Stomach smooth muscle (tissue), 2 donors: ENCODE measurements around the gene KCND2.

Experiments
- H3K27ac ChIP-seq: one replicate; pipeline ENCODE4 v1.7.0; 2013; ENCODE audit warnings: mild to moderate bottlenecking, low read length, inconsistent platforms
- H3K27me3 ChIP-seq, 2 donors: one replicate each; pipeline ENCODE4 v1.7.0; 2013; ENCODE audit warnings: low read length in 2 of 2; ENCODE audit not compliant: insufficient read depth in 2 of 2, control insufficient read depth in 1 of 2
- H3K36me3 ChIP-seq, 2 donors: one replicate each; pipeline ENCODE4 v1.7.0; 2013; ENCODE audit warnings: low read length in 2 of 2; ENCODE audit not compliant: control insufficient read depth in 2 of 2, insufficient read depth in 2 of 2
- H3K4me1 ChIP-seq: one replicate; pipeline ENCODE4 v1.7.0; 2013; ENCODE audit warnings: low read length; ENCODE audit not compliant: control insufficient read depth, insufficient read depth
- H3K4me3 ChIP-seq, 2 donors: one replicate each; pipeline ENCODE4 v1.7.0; 2013; ENCODE audit warnings: low read length in 2 of 2
- H3K9ac ChIP-seq, 2 donors: one replicate each; pipeline ENCODE4 v1.7.0; 2013; ENCODE audit warnings: low read length in 2 of 2, mild to moderate bottlenecking in 1 of 2
- H3K9me3 ChIP-seq, 2 donors: one replicate each; pipeline ENCODE4 v1.7.0; 2013; ENCODE audit warnings: low read length in 2 of 2; ENCODE audit not compliant: control insufficient read depth in 2 of 2
- donor health status: healthy.
- donor health status: Pancreatic carcinoma.

KCND2 gene

DNA sequence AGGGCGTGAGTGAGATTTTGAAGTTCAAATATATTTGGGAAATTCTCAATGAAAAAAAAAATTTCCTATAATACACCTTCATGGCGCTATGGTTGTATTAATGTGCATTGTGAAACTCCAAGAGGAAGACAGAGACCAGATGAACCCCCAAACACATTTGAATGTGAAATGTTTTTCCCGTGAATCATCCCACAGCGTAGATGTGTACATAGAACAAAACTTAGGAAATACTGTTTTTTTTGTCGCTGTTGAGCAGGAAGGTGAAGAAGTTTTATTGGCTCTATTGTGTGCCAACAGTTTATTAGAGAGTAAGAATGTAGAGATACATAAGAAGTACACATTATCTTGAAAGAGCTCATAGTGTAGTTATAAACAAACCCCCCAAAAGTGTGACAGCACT, 134.0 kb downstream of the KCND2 start:
- Histone ChIP-seq H3K36me3 (no peaks in the 10 kb centered on the region), H3K4me3 (no peak overlapping the region), H3K27me3 (no peaks in the 10 kb centered on the region), H3K9ac (no peak overlapping the region), H3K4me1 (no peaks in the 10 kb centered on the region), H3K27ac (no peak overlapping the region), H3K9me3 (no peaks in the 10 kb centered on the region)

DNA sequence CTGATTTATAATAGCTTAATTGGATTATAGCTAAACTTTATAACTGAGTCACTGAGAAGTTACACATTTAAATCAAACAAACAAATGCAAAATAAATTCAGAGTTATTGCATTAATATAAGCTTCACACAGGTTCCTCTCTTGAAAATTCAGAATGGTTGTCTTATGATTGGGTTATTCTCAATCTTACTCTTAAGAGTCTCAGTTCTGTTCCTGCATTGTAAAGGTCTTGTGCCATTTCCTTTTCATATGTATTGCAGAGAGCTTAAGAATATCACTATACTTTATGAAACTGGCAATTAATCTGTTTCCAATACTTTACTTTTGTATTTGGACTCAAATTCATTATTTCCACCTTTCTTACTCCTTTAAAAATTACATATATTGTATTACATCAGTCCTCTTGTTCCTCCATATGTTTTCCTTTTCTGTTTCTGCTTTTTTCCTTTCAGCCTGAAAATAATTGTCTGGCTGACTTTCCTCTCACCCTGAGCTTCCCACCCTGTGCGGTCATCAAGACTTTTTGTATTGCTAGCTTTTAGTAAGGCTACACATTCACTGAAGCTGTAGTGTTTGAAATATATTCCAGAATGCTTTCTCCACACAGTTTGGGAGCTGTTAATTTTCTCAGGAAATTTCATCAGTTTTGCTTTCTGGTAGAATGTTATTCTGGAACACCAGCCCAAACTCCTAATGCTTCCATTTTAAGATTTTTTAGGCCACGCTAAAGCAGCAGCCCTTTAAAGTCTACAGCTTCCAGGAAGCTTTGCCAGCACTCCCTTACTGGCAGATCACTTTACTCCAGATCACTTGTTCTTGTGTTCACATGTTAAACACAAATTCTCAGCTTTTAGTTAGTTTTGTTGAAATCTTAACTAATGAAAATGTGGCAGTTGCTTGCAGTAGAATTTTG, 139.4 kb downstream of the KCND2 start:
- H3K27ac ChIP-seq, result no peak overlapping the region
- no peak overlapping the region for H3K4me3 ChIP-seq
- H3K9ac ChIP-seq, result no peak overlapping the region
- no peaks in the 10 kb centered on the region for H3K9me3 ChIP-seq
- H3K4me1 ChIP-seq, result no peaks in the 10 kb centered on the region
- no peaks in the 10 kb centered on the region for H3K27me3 ChIP-seq
- H3K36me3 ChIP-seq, result no peaks in the 10 kb centered on the region

- no peaks in the 10 kb centered on the region for H3K9me3 ChIP-seq
- no peaks in the 10 kb centered on the region for H3K27me3 ChIP-seq
- no peak overlapping the region for H3K27ac ChIP-seq
- H3K36me3 ChIP-seq, result no peaks in the 10 kb centered on the region
- H3K4me1 ChIP-seq, result no peaks in the 10 kb centered on the region
- no peak overlapping the region for H3K9ac ChIP-seq
- no peak overlapping the region for H3K4me3 ChIP-seq
These were observed 140.2 kb downstream of the KCND2 start for GRCh38 chr7:120413164-120413563.

- Histone ChIP-seq H3K27ac (no peak overlapping the region), H3K36me3 (no peaks in the 10 kb centered on the region), H3K9ac (no peak overlapping the region), H3K4me1 (no peaks in the 10 kb centered on the region), H3K9me3 (no peaks in the 10 kb centered on the region), H3K4me3 (no peak overlapping the region), H3K27me3 (no peaks in the 10 kb centered on the region)
These were observed 144.4 kb downstream of the KCND2 start for GRCh38 chr7:120417244-120417979.

- no peak overlapping the region for H3K9ac ChIP-seq
- no peaks in the 10 kb centered on the region for H3K9me3 ChIP-seq
- H3K4me3 ChIP-seq, result no peak overlapping the region
- H3K27ac ChIP-seq, result no peak overlapping the region
- H3K36me3 ChIP-seq, result no peaks in the 10 kb centered on the region
- H3K4me1 ChIP-seq, result no peaks in the 10 kb centered on the region
- no peaks in the 10 kb centered on the region for H3K27me3 ChIP-seq
These were observed 148.2 kb downstream of the KCND2 start for GRCh38 chr7:120421151-120421651.

GRCh38 chr7:120431016-120431415, 158.0 kb downstream of the KCND2 start:
- Histone ChIP-seq H3K4me1 (no peaks in the 10 kb centered on the region), H3K36me3 (no peaks in the 10 kb centered on the region), H3K9me3 (no peaks in the 10 kb centered on the region), H3K9ac (no peak overlapping the region), H3K27me3 (no peaks in the 10 kb centered on the region), H3K27ac (no peak overlapping the region), H3K4me3 (no peak overlapping the region)

DNA sequence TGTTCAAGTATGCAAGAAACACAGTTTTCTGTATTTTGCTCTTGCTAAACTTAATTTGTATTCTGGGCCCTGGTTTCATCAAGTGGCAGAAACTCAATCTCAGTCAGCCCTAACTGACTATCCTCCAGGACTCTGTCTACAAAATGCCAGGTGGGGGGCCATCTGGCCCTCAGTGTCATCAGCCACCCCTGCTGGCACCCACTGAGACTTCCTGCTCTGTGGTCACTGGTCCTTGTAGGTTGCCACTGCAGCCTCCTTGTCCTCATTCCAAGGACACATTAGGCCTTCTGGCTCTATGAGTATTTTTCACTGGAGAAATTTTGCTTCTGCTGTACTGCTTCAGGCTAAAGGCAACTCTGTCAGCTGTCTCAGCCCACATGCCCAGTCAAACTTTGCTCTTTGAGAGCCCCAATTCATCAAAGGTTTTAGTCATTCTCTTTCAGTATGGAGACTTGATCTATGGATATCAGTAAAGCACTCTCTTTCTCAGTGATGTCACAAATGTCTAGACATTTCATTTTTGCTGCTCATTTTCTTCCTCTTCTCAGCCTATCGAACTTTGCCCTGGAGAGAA, 163.6 kb downstream of the KCND2 start:
- no peaks in the 10 kb centered on the region for H3K4me1 ChIP-seq
- no peak overlapping the region for H3K27ac ChIP-seq
- H3K9me3 ChIP-seq, result no peaks in the 10 kb centered on the region
- H3K36me3 ChIP-seq, result no peaks in the 10 kb centered on the region
- no peak overlapping the region for H3K4me3 ChIP-seq
- no peak overlapping the region for H3K9ac ChIP-seq
- no peaks in the 10 kb centered on the region for H3K27me3 ChIP-seq

GRCh38 chr7:120441850-120442249, 168.9 kb downstream of the KCND2 start:
- H3K27me3 ChIP-seq, result no peaks in the 10 kb centered on the region
- no peak overlapping the region for H3K4me3 ChIP-seq
- no peaks in the 10 kb centered on the region for H3K36me3 ChIP-seq
- H3K9me3 ChIP-seq, result no peaks in the 10 kb centered on the region
- H3K27ac ChIP-seq, result no peak overlapping the region
- H3K4me1 ChIP-seq, result no peaks in the 10 kb centered on the region
- H3K9ac ChIP-seq, result no peak overlapping the region

DNA sequence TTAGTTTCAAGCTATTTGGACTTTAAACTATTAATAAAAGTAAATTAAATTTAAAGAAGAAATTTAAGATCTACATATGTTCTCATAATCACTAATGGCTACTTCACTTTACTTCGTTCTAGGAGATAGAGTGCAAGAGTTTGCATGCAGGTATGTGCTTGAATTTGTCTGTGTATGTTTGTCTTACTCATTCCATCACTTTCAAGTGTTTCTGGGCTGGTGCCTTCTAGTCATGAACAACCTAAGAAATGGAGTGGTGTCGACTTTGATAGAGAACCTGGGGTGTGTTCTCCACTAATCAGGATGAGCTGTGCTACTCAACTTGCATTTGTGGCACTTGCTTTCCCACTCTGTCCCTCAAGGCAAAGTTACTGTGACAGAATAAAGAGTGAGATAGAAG, 169.9 kb downstream of the KCND2 start:
- Histone ChIP-seq H3K9me3 (no peaks in the 10 kb centered on the region), H3K4me1 (no peaks in the 10 kb centered on the region), H3K4me3 (no peak overlapping the region), H3K36me3 (no peaks in the 10 kb centered on the region), H3K9ac (no peak overlapping the region), H3K27me3 (no peaks in the 10 kb centered on the region), H3K27ac (no peak overlapping the region)

GRCh38 chr7:120444650-120445049, 171.7 kb downstream of the KCND2 start:
- Histone ChIP-seq H3K27me3 (no peaks in the 10 kb centered on the region), H3K9ac (no peak overlapping the region), H3K4me3 (no peak overlapping the region), H3K4me1 (no peaks in the 10 kb centered on the region), H3K9me3 (no peaks in the 10 kb centered on the region), H3K27ac (no peak overlapping the region), H3K36me3 (no peaks in the 10 kb centered on the region)
